GM19239 (cell line): ENCODE measurements around the gene MST1.

Experiments
- DNase-seq: peaks from one replicate; pipeline ENCODE4 v3.0.0; 2011; ENCODE audit warnings: low spot score; ENCODE audit not compliant: insufficient read length
- FAIRE-seq: peaks from 2 replicates; lab custom pipeline; 2011; peaks lifted over from hg19 to GRCh38; lab: Jason Lieb, UNC

MST1 gene

GRCh38 chr3:49644684-49645083, 44.6 kb downstream of the MST1 start:
- DNase-seq (no peak), FAIRE-seq (no peak)

DNA sequence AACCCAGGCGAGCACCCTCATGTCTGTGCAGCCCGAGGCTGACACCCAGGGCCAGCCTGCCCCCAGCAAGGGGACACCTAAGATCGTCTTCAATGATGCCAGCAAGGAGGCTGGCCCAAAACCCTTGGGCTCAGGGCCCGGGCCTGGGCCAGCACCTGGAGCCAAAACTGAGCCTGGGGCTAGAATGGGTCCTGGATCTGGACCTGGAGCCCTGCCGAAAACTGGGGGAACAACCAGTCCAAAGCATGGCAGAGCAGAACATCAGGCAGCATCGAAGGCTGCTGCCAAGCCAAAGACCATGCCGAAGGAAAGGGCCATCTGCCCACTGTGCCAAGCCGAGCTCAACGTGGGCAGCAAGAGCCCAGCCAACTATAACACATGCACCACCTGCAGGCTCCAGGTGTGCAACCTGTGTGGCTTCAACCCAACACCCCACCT, 46.5 kb downstream of the MST1 start:
- FAIRE-seq (no peak), DNase-seq (no peak)

- FAIRE-seq (no peak), DNase-seq (no peak)
Measured at GRCh38 chr3:49641921-49642707, 47.2 kb downstream of the MST1 start.

DNA sequence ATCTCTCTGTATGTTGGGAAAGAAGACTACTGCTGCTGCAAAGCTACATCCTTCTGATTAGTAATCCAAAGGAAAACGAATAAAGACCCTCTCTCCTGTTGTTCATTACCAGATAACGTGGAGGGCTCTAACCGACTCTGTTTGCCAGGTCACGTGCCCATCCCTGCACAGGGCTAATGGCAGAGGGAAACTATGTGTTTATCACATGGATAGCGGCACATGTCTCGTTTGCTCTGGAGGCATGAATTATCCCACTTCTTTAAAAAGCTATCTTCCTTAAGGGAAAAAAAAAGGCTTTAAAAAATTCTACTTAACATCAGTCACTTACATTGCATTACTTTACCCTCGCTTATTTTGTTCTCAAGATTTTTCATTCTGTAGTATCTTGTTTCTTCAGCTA, 48.0 kb downstream of the MST1 start:
- DNase-seq (no peak), FAIRE-seq (no peak)

DNA sequence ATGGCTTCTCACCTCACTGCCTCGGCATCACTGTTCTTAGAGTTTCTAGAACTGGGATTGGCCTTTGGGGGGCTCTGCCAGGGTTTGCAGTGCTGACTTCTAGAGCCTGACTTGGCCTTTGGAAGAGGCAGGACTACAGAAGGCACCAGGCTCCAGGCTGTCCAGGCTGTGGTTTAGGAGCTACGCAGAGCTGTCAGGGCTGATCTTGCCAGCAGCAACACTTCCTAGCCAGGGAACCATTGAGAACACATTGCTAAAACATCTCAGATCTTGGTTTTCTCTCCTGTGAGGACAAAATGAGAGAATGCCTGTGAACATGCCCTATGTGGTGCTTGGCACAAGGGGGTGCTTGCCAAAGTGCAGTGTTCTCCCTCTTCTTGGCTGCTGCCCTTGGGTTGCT, 49.7 kb downstream of the MST1 start:
- DNase-seq (no peak), FAIRE-seq (no peak)

DNA sequence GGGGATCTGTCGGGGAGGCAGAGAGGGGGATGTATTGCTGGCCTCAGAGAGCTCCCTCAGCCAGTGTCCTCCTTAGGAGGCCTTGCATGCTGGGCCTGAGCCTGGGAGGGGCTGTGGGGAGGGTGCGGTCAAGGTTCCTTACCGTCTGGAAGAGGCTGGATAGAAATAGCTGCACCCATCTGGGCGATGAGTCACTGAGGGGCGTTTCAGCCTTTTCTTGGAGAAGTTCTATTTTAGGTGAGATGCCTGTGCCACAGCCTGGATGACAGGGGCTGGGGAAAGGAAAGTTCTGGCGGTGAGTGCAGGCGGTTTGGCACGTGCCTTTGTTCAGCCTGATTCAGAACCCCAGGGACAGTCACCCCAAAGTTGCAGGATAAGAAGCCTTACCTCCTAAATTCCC, 50.8 kb downstream of the MST1 start:
- DNase-seq (no peak), FAIRE-seq (no peak)

DNA sequence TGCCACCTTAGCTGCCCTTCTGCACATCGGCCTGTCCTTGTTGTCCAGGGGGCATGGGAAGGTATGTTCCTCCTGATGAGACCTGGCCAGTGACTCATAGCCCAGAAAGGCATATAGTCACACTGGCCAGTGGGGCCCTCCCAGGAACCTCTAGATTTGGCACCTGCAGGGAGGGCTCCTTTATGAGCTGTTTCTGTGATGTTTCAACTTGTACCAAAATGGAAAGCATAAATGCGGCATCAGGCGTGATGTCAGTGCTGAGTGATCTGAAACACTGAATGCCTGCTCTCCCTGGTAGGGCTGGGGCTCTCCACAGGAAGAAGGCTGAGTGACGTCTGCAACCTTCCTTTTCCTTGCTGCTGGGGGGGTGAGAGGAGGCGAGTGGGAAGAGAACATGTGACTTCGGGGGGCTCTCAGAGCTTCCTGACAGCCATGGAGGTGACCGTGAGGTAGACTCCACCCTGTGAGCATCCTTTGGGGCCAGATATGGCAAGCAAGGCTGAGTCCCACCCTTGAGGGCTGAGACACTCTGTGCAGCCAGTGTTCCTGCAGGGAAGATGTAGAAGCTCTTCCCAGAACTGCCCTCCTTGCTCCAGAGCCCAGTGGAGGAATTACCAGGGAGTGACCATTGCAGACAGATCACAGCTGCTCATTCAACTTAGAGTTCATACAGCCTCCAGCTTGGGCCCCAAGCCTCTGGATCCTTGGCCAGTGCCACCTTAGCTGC, 52.2 kb downstream of the MST1 start:
- no peak for DNase-seq
- FAIRE-seq, result no peak

GRCh38 chr3:49634736-49635135, 54.5 kb downstream of the MST1 start:
- FAIRE-seq (no peak), DNase-seq (no peak)
